BJ (cell line): ENCODE measurements around the gene ITGA2B. TPM values are rescaled to one million over a fixed set of nuclear protein-coding genes. Genes with fewer than 3 reads are reported as not detected.

Experiments
- CTCF ChIA-PET: fragments of 350-600 bp; formaldehyde crosslinking; extraction: SDS; loops from one replicate; lab custom pipeline; 2021; ENCODE audit warnings: antibody characterized with exemption, inconsistent platforms; lab: Yijun Ruan, JAX
- POLR2A ChIA-PET: fragments of 300-600 bp; sonication (Branson Sonifier 250); formaldehyde crosslinking; extraction: SDS; loops from one replicate; lab custom pipeline; 2021; ENCODE audit warnings: antibody characterized with exemption; lab: Charles Lee
- DNase-seq: peaks from one replicate; pipeline ENCODE4 v3.0.0-alpha.2; 2011; ENCODE audit warnings: low read depth
- H3K27me3 ChIP-seq: 2 replicates; pipeline ENCODE4 v1.6.0; 2011; ENCODE audit warnings: low read length; ENCODE audit not compliant: control insufficient read depth, insufficient read depth
- H3K36me3 ChIP-seq: 2 replicates; pipeline ENCODE4 v1.5.1; 2011; ENCODE audit warnings: low read length; ENCODE audit not compliant: control insufficient read depth, insufficient read depth
- H3K4me3 ChIP-seq: 2 replicates; pipeline ENCODE4 v1.5.1; 2011; ENCODE audit warnings: low read depth, mild to moderate bottlenecking, control low read depth, low read length
- polyA minus RNA-seq: library from RNA; depleted of rRNA, polyadenylated mRNA; stranded (reverse); fragments of >200 nt; gene quantifications from 2 replicates; pipeline ENCODE4 v1.2.3, GENCODE V29; 2011; rRNA and poly(A)+ RNA removed
- polyA plus RNA-seq: library from polyadenylated mRNA; depleted of rRNA; stranded (reverse); fragments of >200 nt; gene quantifications from 2 replicates; pipeline ENCODE4 v1.2.3, GENCODE V29; 2011; rRNA removed
- TF ChIP-seq, protein P1 (sequence below): IDR thresholded peaks from 2 replicates; pipeline ENCODE4 v1.5.1; 2011; ENCODE audit warnings: low read depth, mild to moderate bottlenecking, control low read depth, inconsistent platforms, low read length, moderate library complexity; ENCODE audit not compliant: insufficient read depth

ITGA2B gene
- polyA plus RNA-seq: 0.05 and 0.11 TPM in 2 replicates
- 0.09 TPM in 1 of 2 replicates, not detected in the other for polyA minus RNA-seq

DNA sequence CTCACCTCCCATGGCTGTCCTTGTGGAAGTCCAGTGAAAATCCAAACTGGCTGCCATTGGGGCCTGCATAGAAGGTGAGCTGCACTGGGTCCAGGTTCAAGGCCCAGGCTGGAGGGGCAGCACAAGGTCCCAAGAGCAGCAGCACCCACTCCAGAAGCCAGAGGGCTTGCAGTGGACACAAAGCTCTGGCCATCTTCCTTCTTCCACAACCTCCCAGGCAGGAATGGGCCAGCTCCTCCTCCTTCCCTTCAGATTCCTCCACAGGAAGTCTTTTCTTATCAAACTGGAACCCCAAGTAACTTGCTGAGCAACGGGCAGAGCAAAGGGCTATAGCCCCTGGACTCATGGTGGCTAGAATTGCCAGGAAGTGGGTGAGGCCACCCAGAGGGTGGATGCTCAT is at the start of gene ITGA2B:
TSS of gene ITGA2B (minus strand) at position 369 of the 400 bp plus-strand sequence. CDS start at position 193, 176 bp downstream.
- CTCF ChIA-PET: interaction anchor here (1.3 to 1.4 kb wide), 3 partner anchors 9 to 134 kb away, joined by 3 to 4 read pairs (median 4); no protein-coding TSS in a partner anchor
- POLR2A ChIA-PET: no interaction called here
- Histone ChIP-seq H3K36me3 (no peaks in the 10 kb centered on the region), H3K4me3 (no peak within 1 kb of the TSS), H3K27me3 (peaks cover 5% of the 10 kb centered on the region)
- TF ChIP-seq, protein P1, sequence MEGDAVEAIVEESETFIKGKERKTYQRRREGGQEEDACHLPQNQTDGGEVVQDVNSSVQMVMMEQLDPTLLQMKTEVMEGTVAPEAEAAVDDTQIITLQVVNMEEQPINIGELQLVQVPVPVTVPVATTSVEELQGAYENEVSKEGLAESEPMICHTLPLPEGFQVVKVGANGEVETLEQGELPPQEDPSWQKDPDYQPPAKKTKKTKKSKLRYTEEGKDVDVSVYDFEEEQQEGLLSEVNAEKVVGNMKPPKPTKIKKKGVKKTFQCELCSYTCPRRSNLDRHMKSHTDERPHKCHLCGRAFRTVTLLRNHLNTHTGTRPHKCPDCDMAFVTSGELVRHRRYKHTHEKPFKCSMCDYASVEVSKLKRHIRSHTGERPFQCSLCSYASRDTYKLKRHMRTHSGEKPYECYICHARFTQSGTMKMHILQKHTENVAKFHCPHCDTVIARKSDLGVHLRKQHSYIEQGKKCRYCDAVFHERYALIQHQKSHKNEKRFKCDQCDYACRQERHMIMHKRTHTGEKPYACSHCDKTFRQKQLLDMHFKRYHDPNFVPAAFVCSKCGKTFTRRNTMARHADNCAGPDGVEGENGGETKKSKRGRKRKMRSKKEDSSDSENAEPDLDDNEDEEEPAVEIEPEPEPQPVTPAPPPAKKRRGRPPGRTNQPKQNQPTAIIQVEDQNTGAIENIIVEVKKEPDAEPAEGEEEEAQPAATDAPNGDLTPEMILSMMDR: no peak
- no peak for DNase-seq

DNA sequence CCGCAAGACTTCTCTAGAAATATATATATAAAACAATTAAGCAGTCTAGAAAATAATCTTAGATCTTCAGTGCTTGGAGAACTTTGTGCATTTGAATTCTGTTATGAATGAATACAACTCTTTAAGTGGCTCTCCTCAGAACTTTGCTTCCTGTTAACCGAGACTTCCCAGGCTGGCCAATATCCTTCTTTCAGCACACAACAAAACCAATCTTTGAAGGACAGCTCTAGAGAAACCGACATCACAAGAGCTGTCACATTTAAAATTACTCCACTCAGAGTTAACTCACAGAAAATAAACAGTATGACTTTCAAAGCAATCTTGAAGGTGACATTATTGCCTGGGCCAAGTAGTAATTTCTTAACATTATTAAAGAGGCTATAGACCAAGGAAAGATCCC is 49.7 kb upstream of the ITGA2B start:
- H3K27me3 ChIP-seq: no peaks in the 10 kb centered on the region
- H3K4me3 ChIP-seq: no peak overlapping the region
- DNase-seq: no peak
- H3K36me3 ChIP-seq: peaks cover 1% of the 10 kb centered on the region; the same call in 1 of the 2 replicates
- POLR2A ChIA-PET: no interaction called here
- TF ChIP-seq, protein P1: no peak
- CTCF ChIA-PET: interaction anchor here (0.6 kb wide), 1 partner anchor 181 kb away, joined by 5 read pairs; no protein-coding TSS in a partner anchor

DNA sequence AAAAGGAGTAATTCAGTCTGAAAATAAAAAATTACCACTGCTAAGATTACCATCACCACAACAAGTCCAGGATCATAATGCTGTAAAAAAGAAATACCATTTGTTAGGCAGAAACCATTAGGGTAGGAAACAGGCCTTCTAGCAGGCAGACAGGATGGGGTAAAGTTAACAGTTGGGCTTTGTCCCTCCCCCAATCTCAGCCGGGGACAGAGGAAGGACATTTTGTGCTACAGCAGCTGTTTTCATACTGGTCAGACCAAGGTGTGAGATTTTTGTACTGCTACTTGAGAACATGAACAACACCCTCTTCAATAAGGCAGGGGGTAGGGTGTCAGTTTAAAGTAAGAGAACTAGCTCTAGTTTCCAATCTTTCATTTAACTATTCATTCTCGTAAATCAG is 49.2 kb upstream of the ITGA2B start:
- Histone ChIP-seq H3K4me3 (no peak overlapping the region), H3K36me3 (peaks cover 1% of the 10 kb centered on the region; the same call in 1 of the 2 replicates), H3K27me3 (no peaks in the 10 kb centered on the region)
- POLR2A ChIA-PET: no interaction called here
- DNase-seq: no peak
- TF ChIP-seq, protein P1: no peak
- CTCF ChIA-PET: interaction anchor here (0.6 kb wide), 1 partner anchor 182 kb away, joined by 5 read pairs; no protein-coding TSS in a partner anchor

DNA sequence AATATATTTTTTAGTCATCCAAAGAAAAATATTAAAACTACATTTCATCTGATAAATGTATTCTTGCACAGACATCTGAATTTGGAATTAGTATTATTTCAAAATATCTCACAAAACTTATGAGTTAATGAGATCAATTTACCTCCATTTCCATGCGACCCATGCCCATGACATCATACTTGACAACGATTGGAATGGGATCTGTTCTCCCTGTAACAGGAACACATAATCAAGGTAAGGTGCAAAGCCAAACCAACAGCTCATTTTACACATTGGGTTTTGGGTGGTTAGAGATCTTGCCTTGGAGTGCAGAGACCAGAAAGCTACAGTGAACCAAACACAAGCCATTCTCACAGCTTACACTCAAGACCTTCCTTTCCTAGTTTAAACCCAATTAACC is 46.9 kb upstream of the ITGA2B start:
- TF ChIP-seq, protein P1: no peak
- no peak for DNase-seq
- peaks cover 3% of the 10 kb centered on the region for H3K36me3 ChIP-seq
- no peak overlapping the region for H3K4me3 ChIP-seq
- no peaks in the 10 kb centered on the region for H3K27me3 ChIP-seq
- ChIA-PET CTCF (interaction anchor here (0.5 kb wide), 1 partner anchor 24 kb away, joined by 3 read pairs; no protein-coding TSS in a partner anchor), POLR2A (no interaction called here)

DNA sequence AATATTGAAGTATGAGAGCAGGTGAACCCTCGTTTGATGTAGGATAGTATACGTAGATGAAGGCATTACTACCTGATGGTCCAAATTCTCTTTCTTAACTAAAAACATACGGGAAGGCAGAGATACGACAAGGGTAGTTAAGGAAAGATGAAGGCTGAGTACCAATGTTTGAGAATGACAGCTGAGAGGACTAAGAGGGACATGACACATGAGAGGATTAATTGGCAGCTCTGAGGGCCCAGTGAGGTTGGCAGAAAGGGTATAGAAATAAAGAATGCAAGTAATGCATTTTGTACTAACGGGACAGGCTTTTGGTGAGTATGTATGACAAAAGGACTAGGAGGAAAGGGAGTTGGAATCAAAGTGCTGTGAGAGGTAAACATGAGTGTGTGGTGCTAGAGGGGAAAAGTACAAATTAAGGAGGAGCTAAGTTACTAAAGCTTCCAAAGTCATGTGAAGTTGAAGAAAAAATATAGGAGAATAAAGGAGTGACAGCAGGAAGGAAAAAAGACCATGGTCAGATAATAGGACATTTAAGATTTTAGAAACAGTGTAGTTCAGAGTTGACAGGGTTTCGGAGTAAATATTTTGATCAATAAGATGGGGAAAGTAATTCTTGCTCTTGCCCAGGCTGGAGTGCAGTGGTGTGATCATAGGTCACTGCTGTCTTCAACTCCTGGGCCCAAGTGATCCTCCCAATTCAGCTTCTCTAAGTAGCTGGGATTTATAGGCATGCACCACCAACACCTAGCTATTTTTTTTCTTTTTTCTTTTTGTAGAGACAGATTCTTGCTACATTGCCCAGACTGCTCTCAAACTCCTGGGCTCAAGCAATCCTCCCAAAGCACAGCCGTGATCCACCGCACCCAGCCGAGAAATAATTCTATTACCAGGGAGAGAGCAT is 43.1 kb upstream of the ITGA2B start:
- POLR2A ChIA-PET: no interaction called here
- Histone ChIP-seq H3K4me3 (no peak overlapping the region), H3K36me3 (peaks cover 4% of the 10 kb centered on the region), H3K27me3 (no peaks in the 10 kb centered on the region)
- TF ChIP-seq, protein P1: no peak
- CTCF ChIA-PET: interaction anchor here (0.7 to 1.3 kb wide), 3 partner anchors 12 to 31 kb away, joined by 3 read pairs; no protein-coding TSS in a partner anchor
- no peak for DNase-seq
